Anterior cingulate cortex (tissue), 58 donors: ENCODE data around the gene PRR19.

Experiments used
- DNase-seq, 58 donors: peaks; one replicate each; lab custom pipeline; 2025; lab: John Stamatoyannopoulos, UW

PRR19 gene

DNA sequence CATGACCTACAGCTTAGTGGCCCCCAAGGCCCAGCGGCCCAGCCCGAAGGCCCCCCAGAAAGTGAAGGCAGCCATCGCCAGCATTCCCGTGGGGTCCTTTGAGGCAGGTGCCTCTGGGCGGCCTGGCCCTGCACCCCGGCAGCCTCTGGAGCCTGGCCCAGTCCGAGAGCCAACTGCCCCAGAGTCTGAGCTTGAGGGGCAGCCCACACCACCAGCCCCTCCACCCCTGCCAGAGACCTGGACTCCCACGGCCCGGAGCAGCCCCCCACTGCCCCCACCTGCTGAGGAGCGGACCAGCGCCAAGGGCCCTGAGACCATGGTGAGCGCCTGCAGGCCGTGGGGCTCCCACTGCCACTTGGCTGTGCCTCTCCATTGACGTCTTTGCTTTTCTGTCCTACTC, 9.0 kb upstream of the PRR19 start:
- no peak for DNase-seq

DNA sequence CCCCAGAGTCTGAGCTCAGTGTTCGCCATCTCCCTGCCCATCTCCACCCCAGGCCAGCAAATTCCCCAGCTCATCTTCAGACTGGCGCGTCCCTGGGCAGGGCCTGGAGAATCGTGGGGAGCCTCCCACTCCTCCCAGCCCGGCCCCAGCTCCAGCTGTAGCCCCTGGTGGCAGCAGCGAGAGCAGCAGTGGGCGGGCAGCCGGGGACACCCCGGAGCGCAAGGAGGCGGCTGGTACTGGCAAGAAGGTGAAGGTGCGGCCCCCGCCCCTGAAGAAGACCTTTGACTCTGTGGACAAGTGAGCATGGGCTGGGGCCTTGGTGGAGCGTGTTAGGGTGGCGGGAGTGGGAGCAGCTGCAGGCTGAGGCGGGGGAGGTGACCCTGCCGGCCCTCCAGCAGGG, 8.4 kb upstream of the PRR19 start:
- no peak for DNase-seq

DNA sequence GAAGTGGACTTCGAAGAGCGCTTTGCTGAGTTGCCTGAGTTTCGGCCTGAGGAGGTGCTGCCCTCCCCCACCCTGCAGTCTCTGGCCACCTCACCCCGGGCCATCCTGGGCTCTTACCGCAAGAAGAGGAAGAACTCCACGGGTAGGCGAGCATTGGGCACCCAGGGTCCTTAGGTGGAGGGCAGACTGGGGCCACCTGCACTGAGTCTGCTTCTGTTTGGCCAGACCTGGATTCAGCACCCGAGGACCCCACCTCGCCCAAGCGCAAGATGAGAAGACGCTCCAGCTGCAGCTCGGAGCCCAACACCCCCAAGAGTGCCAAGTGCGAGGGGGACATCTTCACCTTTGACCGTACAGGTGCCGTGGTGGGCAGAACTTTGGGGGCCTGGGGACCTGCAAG, 8.0 kb upstream of the PRR19 start:
- DNase-seq = no peak

DNA sequence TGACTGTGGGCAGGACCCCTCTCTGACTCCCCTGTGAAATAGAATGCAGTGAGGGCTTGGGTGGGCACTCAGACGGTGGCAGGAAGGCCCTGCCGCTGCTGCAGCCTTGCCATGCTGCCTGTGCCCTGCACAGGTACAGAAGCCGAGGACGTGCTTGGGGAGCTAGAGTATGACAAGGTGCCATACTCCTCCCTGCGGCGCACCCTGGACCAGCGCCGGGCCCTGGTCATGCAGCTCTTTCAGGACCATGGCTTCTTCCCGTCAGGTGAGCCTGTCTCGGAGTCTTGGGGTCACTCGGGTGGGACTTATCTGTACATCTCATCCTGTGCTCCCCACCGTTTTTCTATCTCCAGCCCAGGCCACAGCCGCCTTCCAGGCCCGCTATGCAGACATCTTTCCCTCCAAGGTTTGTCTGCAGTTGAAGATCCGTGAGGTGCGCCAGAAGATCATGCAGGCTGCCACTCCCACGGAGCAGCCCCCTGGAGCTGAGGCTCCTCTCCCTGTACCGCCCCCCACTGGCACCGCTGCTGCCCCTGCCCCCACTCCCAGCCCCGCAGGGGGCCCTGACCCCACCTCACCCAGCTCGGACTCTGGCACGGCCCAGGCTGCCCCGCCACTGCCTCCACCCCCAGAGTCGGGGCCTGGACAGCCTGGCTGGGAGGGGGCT, 7.3 kb upstream of the PRR19 start:
- no peak for DNase-seq

DNA sequence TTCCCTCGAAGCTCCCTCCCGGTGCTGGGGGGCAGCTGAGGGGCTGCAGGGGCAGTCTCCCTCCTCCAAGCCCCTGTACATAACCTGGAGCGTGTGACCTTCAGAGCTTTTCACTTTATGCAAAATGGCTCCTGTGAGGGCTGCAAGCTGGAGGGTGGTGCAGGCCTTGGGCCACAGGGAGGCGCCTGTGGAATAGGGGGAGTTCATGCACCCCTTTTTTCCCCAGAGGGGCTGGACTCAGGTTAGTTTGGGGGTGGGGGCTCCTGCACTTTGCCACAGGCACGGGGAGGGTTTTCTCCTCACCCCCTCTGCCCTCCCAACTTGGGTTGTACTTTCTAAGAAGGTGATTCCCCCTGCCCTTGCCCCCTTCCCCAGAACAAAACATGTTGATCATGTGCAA, 6.6 kb upstream of the PRR19 start:
- no peak for DNase-seq

DNA sequence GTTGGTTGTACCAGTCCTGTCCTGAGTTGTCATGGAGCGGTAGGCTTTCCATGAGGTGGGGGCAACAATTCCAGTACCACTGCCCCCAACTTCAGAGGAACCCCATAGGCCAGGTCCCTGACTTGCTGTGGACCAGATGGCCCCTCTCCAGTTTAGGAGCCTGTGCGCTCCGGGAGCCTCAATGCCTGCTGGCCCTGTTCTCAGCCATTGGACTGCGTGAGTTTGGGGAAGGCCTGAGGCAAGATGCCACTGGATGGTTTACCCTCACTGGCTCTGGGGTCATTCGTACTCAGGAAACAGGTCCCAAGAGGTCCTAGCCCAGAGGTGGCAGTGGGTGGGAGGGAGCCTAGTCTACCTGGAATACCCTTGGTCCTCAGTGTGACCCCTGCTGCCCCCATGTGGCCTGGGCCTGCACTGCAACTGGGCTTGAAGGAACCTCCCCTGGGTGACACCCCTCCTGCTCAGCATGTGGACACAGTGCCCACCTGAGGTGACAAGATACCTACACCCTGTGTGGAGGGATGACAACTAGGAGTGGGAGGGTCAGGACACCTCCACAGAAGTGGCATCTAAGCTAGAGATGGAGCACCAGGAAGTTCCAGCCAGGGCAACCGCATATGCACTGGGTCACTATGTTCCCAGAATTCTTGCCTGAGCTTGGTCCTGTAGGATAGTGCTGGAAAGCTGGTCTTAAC, 6.0 kb upstream of the PRR19 start:
- peak in 57 of 58 donors; percentile 10 to 89 (median 59) for DNase-seq

DNA sequence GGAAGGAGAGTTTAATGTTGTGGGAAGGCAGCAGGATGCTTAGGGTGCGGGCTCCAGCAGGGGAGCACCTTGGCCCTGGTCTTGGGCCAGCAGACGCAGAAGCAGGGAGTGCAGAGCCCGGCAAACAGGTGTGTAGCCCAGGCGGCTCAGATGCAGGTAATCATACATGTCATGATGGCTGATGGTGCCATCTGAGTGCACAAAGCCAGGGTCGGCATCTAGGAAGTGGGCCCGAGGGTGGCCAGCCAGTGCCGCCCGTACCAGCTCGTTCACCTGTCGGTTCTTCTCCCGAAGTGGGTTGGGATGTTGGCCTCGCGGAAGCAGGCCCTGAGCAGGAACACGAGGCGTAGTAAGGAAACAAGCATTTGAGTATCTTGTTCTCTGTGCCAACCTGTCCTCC, 4.9 kb upstream of the PRR19 start:
- DNase-seq = no peak

DNA sequence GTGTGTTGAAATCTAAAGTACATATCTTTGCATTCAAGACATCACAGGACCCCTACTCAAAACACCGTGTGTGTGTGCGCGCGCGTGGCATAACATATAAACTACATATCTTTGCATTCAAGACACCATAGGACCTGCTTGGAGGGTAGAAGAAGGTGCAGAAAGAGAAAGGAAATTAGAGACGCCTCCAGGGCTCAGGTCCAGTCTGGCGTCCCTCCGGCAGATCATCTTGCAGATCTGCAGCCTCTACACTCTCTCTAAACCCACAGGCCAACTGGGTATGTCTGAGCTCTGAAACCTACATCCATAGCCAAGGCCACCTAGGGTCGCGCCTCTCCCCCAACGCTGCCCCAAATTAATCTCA, 1.2 kb downstream of the PRR19 start:
- DNase-seq = no peak

DNA sequence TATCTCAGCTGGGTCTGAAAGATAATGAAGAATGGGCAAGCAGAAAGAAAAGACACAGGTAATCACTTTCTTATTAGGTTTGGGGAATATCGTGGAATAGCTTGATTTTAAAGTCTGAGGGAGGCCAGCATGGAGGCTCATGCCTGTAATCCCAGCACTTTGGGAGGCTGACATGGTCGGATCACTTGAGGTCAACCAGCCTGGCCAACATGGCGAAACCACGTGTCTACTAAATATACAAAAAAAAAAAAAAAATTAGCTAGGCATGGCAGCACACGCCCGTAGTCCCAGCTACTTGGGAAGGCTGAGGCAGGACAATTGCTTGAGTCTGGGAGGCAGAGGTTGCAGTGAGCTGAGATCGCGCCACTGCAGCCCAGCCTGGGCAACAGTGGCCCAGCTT, 1.9 kb downstream of the PRR19 start:
- no peak for DNase-seq

DNA sequence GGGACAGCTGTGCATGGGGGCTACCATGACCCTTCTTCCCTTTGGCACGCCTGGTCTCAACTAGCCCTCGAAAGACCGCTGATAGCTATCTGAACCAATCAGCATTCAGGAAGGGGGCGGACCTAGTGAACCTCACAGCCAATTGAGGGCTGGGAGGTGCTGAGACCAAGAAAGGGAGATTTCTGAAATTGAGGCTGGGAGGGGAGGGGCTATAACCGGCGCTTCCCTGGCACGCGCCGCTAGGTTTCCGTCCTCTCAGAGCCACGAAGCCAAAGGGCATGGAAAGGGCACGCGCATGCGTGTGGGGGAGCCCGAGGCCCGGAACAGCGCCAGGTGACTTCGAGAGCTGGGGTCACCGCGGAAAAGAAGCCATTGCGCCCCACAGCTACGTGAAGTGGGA, 4.7 kb downstream of the PRR19 start:
- DNase-seq = no peak

DNA sequence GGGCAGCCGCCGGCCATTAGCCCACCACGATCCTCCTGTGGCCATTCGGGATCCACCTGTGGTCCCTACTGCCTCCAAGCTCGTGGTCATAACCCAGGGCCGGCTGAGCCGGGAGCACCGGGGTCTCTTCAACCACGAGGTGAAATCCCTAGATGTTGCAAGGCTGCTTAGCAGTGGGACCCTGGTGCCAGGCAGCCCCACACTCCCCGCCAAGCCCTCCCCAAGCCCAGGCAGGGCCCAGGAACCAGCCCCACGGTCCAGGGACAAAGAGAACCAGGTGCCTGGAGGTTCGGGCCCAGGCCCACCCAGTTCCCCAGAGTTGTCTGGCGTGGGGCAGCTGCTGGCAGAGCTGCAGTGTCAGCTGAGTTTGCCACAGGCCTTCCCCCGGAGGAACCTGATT, 7.8 kb downstream of the PRR19 start:
- DNase-seq = no peak

DNA sequence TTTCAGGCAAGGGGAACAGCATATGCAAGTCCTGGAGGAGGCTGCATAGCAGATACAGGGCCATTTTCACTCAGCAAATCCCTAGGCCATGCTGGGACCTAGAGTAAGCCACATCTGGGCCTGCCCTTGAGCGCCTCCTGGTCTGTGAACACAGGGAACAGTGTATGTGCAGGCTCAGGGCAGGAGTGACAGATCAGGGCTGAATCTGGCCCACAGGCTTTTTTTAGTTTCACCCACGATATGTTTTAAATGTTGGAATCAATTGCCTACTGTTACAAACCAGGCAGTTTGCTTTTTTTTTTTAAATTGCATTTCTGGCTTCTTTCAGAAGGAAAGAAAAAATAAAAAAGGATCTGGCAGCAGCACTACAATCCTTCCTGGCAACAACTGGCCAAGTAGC, 9.7 kb downstream of the PRR19 start:
- peak in 1 of 58 donors; percentile 14 for DNase-seq

DNA sequence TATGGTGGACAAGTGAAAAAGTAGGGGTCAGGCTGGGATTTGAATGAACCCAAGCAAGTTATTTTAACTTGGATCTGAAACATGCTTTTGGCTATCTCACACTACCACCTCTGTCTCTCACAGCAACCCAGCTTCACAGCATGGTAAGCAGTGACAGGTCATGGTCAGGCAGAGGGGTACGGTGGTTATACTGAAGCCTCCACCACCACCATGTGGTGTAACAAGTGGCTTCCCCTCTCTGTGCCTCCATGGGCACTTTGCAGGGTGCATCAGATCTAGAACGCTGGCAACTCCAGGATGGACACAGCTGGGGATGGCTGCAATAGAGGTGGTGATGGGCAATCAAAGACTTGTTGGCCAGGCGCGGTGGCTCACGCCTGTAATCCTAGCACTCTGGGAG, 10.4 kb downstream of the PRR19 start:
- no peak for DNase-seq

DNA sequence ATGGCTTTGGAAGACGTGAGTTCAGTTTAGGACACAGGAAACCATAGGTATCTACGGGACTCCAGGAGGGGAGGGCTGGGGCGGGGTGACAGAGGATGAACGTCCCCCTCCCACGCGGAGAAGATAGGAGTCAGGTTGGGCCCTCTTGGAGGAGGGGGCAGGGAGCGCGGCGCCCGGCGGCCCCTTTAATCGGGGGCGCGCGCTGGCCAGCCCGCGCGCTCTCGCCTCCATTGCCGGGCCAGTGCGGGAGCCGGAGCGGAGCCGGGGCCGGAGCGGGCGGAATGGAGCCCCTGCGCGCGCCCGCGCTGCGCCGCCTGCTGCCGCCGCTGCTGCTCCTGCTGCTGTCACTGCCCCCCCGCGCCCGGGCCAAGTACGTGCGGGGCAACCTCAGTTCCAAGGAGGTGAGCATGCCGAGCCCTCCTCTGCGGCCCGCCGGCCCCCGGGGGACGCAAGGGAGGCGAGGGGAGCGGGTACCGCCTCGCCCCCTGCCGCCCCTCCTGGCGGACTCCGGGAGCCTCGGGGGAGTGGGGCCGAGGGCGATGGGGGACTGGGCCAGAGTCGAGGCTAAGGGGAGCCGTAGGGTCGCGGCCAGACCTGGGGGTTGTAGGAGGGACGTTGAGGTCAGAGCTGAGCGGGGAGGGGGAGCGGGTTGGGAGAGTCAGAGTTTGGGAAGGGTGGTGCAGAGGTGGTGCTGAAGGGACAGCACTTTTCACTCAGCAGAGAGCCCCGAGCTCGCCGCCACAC, 11.3 kb downstream of the PRR19 start, which contains the start of gene TMEM145:
Gene TMEM145, plus strand, starts transcription at position 214 of the 744 bp plus-strand sequence. Its CDS starts 68 bp downstream, at position 282.
- peak in 43 of 58 donors; percentile 11 to 66 (median 32) for DNase-seq

DNA sequence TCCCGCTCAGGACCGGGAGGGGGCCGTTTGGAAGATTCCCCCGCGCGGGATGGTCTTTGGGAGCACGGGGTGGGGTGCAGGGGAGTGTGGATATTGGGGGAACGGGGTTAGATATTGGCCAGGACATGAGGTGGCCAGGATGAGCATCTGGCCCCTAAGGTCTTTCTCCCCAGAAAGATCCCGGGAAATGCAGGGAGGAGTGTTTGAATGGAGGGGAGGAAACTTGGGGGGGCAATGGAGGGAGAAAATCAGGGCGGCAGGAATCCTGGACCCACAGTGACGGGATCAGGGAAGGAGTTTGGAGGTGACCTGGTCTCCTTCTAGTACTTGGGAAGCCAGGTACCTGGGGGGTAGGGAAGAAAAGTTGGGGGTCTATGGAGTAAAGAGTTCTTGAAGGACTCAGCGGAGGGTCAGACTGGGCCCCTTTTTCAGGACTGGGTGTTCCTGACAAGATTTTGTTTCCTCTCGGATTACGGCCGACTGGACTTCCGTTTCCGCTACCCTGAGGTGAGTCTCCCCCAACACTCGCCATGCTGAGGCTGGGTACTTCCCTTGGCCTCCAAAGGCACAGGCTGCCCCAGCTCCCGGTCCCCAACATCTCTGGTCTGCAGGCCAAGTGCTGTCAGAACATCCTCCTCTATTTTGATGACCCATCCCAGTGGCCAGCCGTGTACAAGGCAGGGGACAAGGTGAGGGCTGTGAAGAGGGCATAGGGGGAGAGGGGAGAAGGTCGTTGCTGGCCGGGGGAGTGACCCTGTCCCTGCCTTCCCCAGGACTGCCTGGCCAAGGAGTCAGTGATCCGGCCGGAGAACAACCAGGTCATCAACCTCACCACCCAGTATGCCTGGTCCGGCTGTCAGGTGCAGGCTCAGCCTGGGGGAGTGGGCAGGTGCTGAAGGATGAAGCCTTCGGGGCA, 12.2 kb downstream of the PRR19 start:
- DNase-seq = no peak

DNA sequence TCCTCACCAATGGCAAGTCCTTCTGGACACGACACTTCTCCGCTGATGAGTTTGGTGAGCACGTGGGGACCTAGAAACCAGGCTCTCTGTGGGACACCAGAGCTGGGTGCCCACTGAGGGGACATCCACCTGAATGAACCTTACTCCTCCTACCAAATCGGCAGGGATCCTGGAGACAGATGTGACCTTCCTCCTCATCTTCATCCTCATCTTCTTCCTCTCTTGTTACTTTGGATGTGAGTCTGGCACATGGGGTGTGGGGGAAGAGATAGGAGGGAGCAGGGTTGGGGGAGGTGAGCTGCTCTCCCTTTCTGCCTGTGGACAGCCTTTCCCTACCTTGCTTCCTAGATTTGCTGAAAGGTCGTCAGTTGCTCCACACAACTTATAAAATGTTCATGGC, 13.1 kb downstream of the PRR19 start:
- DNase-seq = no peak

DNA sequence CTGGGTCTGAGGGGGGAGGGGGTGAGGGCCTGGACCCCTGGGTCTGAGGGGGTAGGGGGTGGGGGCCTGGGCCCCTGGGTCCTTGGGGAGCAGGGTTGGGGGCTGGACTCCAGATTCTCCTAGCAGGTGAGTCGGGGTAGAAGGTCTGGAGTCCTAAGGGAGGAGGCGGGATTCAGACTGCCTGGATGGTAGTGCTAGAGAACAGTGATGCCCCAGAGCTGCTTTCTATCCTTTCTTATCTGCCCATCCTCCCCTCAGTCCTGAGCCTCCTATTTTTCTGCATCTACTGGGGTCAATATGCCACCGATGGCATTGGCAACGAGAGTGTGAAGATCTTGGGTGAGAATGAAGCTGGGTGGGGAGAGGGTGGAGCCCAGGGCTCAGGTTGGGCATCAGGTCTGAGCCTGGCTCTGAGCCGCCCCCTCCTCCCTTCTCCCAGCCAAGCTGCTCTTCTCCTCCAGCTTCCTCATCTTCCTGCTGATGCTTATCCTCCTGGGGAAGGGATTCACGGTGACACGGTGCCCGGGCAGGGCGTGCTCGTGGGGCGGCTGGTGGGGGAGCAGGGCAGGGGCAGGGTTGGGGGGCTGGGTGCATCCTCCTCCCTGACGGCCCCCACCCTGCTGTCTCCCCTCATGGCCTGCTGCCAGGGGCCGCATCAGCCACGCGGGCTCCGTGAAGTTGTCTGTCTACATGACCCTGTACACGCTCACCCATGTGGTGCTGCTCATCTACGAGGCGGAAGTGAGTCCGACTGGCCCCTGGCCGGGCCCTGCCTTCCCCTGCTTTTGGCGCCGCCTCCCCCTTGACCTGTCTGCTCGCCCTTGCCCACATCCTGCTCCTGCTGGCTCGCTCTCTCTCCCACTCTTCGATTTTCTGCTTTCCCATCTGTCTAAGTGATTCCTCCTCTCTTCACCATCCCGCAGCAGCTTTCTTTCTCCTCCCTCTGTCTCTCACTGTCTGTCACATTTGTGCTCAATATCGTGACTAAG, 14.6 kb downstream of the PRR19 start:
- DNase-seq = peak in 4 of 58 donors; percentile 8 to 54 (median 15)

DNA sequence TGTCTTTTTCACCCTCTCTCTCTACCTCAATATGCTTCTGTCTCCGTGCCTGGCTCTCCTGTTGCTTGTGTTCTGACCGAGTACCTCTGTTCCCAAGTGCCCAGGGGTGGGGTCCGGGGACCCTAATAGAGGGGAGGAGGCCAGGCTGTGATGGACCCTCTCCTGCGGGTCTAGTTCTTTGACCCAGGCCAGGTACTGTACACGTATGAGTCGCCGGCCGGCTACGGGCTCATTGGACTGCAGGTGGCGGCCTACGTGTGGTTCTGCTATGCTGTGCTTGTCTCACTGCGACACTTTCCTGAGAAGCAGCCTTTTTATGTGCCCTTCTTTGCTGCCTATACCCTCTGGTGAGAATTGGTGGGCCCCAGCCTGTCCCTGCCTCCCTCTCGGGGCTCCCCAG, 15.6 kb downstream of the PRR19 start:
- no peak for DNase-seq

DNA sequence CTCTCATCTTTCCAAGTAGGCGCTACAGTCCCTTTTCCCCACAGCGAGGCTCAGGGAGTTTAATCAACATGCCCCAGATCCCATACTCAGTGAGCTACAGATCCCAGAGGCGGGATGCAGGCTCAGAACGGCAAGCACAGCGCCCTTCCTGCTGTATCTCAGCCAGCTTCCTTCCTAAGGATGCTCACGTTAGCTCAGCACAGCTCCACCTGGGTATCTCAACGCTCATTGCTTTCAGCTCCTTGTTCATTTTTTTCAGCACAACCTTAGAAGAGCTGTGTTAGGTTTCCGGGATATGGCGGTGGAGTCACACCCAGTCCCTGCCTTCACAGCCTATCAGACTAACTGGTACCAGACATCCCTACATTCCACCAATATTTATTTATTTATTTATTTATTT, 20.4 kb downstream of the PRR19 start:
- DNase-seq = no peak
